HG03575 (cell line): Measurements from ENCODE around the gene USP12.

Experiments
- ATAC-seq: cut with Tn5 transposase; IDR thresholded peaks from one replicate; pipeline ENCODE4 v1.9.1; 2021; ENCODE audit not compliant: unreplicated experiment, insufficient number of reproducible peaks, low FRiP score; ENCODE audit errors: extremely low read depth

USP12 gene

DNA sequence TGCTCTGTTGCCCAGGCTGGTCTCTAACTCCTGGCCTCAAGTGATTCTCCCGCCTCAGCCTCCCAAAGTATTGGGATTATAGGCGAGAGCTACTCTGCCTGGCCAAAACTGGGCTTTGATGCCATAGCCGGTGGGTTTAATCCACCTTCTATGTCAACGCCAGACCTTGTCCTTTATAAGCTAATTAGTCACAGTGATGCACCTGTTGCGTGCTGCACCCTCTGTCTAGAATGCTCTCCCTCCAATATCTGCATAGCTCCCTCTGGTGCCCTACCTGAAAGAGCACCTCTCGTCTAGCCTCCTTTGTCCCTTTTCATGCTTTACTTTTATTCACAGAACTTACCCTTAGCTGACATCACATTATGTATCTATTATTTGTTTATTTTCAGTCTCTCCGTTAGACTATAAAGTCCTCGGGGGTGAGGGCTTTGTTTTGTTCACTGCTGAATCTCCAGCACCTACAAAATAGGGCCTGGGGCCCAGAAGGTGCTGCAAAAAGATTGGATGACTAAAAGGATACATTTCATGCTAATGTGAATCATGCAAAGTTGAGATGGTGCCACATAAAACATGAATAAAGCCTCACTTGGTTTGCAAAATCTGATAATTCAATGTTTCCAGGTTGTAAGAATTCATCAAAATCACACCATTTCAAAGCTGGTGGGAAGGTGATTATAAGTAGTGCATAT lies 148.1 kb downstream of the USP12 start:
- no peak for ATAC-seq

DNA sequence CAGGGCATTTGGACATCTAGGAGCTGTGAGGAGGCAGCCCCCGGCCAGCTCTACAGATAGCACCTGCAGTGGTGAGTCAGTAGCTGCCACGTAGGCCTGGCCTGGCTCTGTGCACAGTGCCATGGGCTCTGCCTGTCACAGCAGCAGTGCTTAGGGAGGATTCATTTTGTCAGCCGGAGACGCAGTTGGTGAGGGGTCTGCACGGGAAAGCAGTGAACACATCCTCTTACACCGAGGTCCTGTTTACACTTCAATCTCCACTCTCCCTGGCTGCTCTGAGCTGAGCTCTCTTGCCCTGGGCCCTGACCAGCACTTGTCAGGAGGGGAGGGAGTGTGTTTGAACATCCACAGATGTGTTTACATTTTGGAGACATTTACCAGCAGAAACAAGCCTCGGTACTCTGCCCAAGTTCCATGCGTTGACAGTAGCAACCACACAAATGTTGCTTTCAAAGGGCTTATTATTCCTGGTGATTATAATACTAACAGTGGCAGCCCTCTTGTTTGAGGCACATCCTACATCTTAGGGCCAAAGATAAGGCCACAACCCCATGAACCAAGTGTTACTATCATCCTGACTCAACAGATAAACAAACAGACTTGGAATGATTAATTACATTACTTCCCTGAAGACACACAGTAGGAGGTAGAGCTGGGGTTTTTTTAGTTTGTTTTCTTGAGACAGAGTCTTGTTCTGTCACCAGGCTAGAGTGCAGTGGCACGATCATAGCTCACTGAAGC lies 148.9 kb downstream of the USP12 start:
- ATAC-seq, result no peak

DNA sequence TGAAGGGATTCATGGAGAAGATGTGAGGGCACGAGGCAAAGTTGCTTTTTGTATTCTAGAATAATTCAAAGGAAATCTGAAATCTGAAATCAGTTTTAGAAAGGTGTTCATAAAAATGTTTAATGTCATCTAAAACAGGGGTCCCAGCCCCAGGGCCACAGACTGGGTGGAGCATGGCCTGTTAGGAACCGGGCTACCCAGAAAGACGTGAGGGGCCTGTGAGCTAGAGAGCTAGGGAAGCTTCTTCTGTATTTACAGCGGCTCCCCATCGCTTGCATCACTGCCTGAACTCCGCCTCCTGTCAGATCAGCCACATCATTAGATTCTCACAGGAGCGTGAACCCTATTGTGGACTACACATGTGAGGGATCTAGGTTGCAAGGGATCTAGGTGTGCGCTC lies 151.2 kb downstream of the USP12 start:
- ATAC-seq, result no peak

DNA sequence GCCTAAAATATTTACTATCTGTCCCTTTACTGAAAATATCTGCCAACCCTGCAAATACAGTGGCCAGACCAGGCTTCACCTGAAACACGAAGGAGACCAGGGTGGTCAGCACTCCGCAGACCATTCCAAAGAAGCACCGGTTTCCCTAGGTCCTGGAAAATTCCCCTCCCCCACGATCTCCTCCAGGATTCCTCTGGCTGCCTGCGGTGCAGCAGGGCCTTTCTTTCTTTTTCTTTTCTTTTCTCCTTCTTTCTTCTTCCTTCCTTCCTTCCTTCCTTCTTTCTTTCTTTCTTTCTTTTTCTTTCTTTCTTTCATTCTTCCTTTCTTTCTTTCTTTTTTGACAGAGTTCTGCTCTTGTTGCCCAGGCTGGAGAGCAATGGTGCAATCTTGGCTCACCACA lies 152.7 kb downstream of the USP12 start:
- ATAC-seq, result no peak

DNA sequence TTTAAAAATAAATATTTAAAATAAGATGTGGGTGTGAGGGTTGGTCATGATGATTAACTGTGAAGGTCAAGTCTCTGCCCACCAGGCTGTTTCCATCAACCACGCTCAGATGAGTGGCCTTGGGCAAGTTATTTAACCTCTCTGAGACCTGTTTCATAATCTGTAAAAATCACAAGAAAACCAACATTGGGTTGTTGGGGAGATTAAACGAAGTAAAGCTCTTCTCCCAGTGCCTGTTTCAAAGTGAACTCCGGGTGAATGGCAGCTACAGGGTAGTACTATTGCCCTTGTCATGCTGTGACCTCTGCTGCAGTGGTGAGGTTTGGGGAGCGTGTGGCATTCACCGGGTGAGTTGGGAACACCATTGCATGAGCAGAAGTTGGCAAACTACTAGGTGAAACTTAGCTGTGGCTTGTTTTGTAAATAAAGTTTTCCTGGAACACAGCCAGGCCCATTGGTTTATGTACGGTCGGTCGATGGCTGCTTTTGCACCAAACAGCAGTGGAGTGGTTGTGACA lies 153.2 kb downstream of the USP12 start:
- ATAC-seq, result no peak

DNA sequence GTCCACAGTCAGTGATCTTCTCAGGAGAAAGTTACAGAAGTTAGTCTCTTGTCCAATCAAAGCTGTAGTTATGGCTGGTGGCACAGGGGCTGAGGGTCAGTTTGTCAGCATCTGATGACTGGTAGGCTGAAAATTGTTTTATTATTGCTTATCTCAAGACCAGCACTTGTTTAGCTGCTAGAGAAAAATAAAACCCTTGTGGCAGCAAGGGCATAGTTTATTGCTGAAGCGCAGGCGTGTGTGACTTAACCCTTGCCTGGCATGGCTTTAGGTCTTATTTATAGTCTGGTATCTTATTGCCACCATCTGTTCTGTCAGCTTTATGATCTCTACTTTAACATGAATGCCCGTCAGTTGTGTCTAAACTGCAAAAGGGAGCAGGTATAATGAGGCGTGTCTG lies 154.7 kb downstream of the USP12 start:
- ATAC-seq, result no peak
